ENCODE measurements around the gene NEURL3.
"Not testable (repeated sequence)": the region's sequence is repeated elsewhere in the genome, so short reads cannot be mapped to it uniquely, and the experiment has no call there.

Gene NEURL3

GRCh38 chr2:96506016-96506906 lies 1.1 kb upstream of the NEURL3 start:
- no peak for DNase-seq (ENCODE audit: low spot score)

GRCh38 chr2:96503637-96504243 lies 1.4 kb downstream of the NEURL3 start:
- no peak for DNase-seq (ENCODE audit: low spot score)

- no peak for DNase-seq (ENCODE audit: low spot score)
Observed at GRCh38 chr2:96502891-96503636, 2.1 kb downstream of the NEURL3 start.

- DNase-seq (ENCODE audit: low spot score) = no peak
Observed at GRCh38 chr2:96501886-96502810, 3.0 kb downstream of the NEURL3 start.

GRCh38 chr2:96501471-96501874 lies 3.7 kb downstream of the NEURL3 start:
- no peak for DNase-seq (ENCODE audit: low spot score)

- DNase-seq (ENCODE audit: low spot score) = no peak
Observed at GRCh38 chr2:96500385-96501066, 4.6 kb downstream of the NEURL3 start.

GRCh38 chr2:96499061-96499960 lies 5.8 kb downstream of the NEURL3 start:
- DNase-seq (ENCODE audit: low spot score) = no peak

- not testable (repeated sequence) for DNase-seq (ENCODE audit: low spot score)
Observed at GRCh38 chr2:96498611-96499010, 6.5 kb downstream of the NEURL3 start.

GRCh38 chr2:96498021-96498431 lies 7.1 kb downstream of the NEURL3 start:
- no peak for DNase-seq (ENCODE audit: low spot score)

GRCh38 chr2:96495982-96496629 lies 9.1 kb downstream of the NEURL3 start:
- DNase-seq (ENCODE audit: low spot score) = no peak

GRCh38 chr2:96494188-96494587 lies 11.0 kb downstream of the NEURL3 start:
- DNase-seq (ENCODE audit: low spot score) = no peak

GRCh38 chr2:96493072-96493471 lies 12.1 kb downstream of the NEURL3 start:
- no peak for DNase-seq (ENCODE audit: low spot score)

- DNase-seq (ENCODE audit: low spot score) = no peak
Observed at GRCh38 chr2:96491860-96492497, 13.2 kb downstream of the NEURL3 start.

GRCh38 chr2:96489663-96490062 lies 15.5 kb downstream of the NEURL3 start:
- DNase-seq (ENCODE audit: low spot score) = no peak

GRCh38 chr2:96489261-96489660 lies 15.9 kb downstream of the NEURL3 start:
- DNase-seq (ENCODE audit: low spot score) = no peak

GRCh38 chr2:96486696-96487095 lies 18.5 kb downstream of the NEURL3 start:
- no peak for DNase-seq (ENCODE audit: low spot score)

- no peak for DNase-seq (ENCODE audit: low spot score)
Observed at GRCh38 chr2:96485751-96486651, 19.2 kb downstream of the NEURL3 start.

GRCh38 chr2:96485350-96485749 lies 19.8 kb downstream of the NEURL3 start:
- DNase-seq (ENCODE audit: low spot score) = no peak

Measured in NAMALWA (cell line).